Kidney (tissue), 14 donors: ENCODE results near the gene ITPR1. TPM values are rescaled to one million over a fixed set of nuclear protein-coding genes. Genes with fewer than 3 reads are reported as not detected.

ENCODE experiments used
- DNase-seq, 5 donors: peaks; one replicate each; pipeline ENCODE4 v3.0.0-alpha.2; 2013 to 2020
- FAIRE-seq: peaks from 2 replicates; lab custom pipeline; 2012; peaks lifted over from hg19 to GRCh38; lab: Jason Lieb, UNC
- H3K27ac ChIP-seq, 2 donors: one replicate each; pipeline ENCODE4 v1.7.0; 2013; ENCODE audit warnings: low read depth in 2 of 2, low read length in 2 of 2, inconsistent platforms in 1 of 2
- H3K27me3 ChIP-seq: one replicate; pipeline ENCODE4 v1.7.1; 2013; ENCODE audit warnings: low read length, inconsistent platforms; ENCODE audit not compliant: control insufficient read depth, insufficient read depth
- H3K36me3 ChIP-seq, 3 donors: one replicate each; pipeline versions ENCODE4 v1.7.0 to v1.7.1; 2013; ENCODE audit warnings: low read length in 3 of 3, control low read depth in 1 of 3, inconsistent platforms in 1 of 3; ENCODE audit not compliant: insufficient read depth in 3 of 3, control insufficient read depth in 2 of 3
- H3K4me1 ChIP-seq, 3 donors: one replicate each; pipeline versions ENCODE4 v1.7.0 to v1.7.1; 2013; ENCODE audit warnings: low read length in 3 of 3, inconsistent platforms in 1 of 3, low read depth in 1 of 3; ENCODE audit not compliant: control insufficient read depth in 2 of 3, insufficient read depth in 2 of 3
- H3K4me3 ChIP-seq, 3 donors: one replicate each; pipeline versions ENCODE4 v1.7.0 to v1.8.1; 2013; ENCODE audit warnings: low read length in 3 of 3, control low read depth in 1 of 3, inconsistent platforms in 1 of 3
- H3K9ac ChIP-seq, 3 donors: one replicate each; pipeline versions ENCODE4 v1.7.0 to v1.7.1; 2013; ENCODE audit warnings: low read length in 3 of 3, control low read depth in 1 of 3, inconsistent platforms in 1 of 3
- H3K9me3 ChIP-seq, 3 donors: one replicate each; pipeline versions ENCODE4 v1.7.0 to v1.7.1; 2013; ENCODE audit warnings: low read length in 3 of 3, control low read depth in 1 of 3, inconsistent platforms in 1 of 3; ENCODE audit not compliant: control insufficient read depth in 2 of 3, insufficient read depth in 1 of 3
- intact Hi-C: fragments of 100-400 bp; cut with DNase I; formaldehyde crosslinking; loops from one replicate; pipeline ENCODE4 v1.11.1; 2022
- polyA plus RNA-seq: library from polyadenylated mRNA; stranded (reverse); fragments of 350-450 nt; fragmentation: Illumina TruSeq; extraction: RNeasy Lipid Tissue Mini Kit (QIAGEN cat#74804); gene quantifications from one replicate; pipeline ENCODE4 v1.2.3, GENCODE V29; 2014; ENCODE audit warnings: low read depth, low replicate concordance; ENCODE audit not compliant: insufficient read depth
- total RNA-seq: library from RNA; stranded (reverse); fragmentation: NEBNext Ultra II Directional; extraction: Animal tissue kit (Norgen Biotek cat#: 25700); gene quantifications from one replicate; pipeline ENCODE4 v1.2.1, GENCODE V29; 2021
- TF ChIP-seq, protein P1 (sequence below): IDR thresholded peaks from 3 replicates; pipeline ENCODE4 v1.5.1; 2012; ENCODE audit warnings: mild to moderate bottlenecking, moderate library complexity, borderline replicate concordance; ENCODE audit not compliant: insufficient read depth; ENCODE audit errors: extremely low read depth
- donor health status: control.
- donor health status: control.
- donor health status: control.
- donor health status: control.
- donor health status: control.
- donor health status: DM: yes; HTN: yes; CAD: no.
- donor health status: Normal renal cell carcinoma (clear cell type).

ITPR1 gene
- total and polyA plus RNA-seq, 2 donors from 2014 or later, result 30.2 to 81.2 TPM

DNA sequence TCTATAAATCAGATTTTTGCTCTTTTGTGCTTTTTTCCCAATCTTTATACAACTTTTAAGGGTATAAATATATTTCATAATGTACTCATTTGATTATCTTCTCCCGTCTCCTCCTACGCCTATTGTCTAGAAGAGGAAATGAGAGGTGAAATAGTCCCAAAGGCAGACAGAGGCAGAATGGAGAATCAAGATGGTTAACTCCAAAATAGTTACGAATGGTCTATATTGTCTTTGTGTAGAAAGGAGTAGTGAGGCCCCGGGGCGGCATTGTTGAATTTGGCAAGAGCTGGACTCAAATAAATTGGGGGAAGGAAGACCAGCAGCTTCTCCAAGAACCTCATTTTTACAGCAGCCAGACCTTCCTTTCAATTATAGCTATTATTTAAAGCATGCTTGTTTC is 23.9 kb downstream of the ITPR1 start:
- Histone ChIP-seq H3K36me3 (peaks cover 0 to 4% (median 0%) of the 10 kb centered on the region in 3 donors), H3K4me3 (no peak overlapping the region), H3K9me3 (no peaks in the 10 kb centered on the region), H3K4me1 (peaks cover 15 to 21% (median 20%) of the 10 kb centered on the region in 3 donors), H3K27ac (no peak overlapping the region), H3K27me3 (no peaks in the 10 kb centered on the region), H3K9ac (peak overlapping the region in 1 of 3 donors; percentile 4)
- no peak for FAIRE-seq
- intact Hi-C loops, result no loop called here
- no peak for DNase-seq
- TF ChIP-seq, protein P1, sequence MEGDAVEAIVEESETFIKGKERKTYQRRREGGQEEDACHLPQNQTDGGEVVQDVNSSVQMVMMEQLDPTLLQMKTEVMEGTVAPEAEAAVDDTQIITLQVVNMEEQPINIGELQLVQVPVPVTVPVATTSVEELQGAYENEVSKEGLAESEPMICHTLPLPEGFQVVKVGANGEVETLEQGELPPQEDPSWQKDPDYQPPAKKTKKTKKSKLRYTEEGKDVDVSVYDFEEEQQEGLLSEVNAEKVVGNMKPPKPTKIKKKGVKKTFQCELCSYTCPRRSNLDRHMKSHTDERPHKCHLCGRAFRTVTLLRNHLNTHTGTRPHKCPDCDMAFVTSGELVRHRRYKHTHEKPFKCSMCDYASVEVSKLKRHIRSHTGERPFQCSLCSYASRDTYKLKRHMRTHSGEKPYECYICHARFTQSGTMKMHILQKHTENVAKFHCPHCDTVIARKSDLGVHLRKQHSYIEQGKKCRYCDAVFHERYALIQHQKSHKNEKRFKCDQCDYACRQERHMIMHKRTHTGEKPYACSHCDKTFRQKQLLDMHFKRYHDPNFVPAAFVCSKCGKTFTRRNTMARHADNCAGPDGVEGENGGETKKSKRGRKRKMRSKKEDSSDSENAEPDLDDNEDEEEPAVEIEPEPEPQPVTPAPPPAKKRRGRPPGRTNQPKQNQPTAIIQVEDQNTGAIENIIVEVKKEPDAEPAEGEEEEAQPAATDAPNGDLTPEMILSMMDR, result no peak

DNA sequence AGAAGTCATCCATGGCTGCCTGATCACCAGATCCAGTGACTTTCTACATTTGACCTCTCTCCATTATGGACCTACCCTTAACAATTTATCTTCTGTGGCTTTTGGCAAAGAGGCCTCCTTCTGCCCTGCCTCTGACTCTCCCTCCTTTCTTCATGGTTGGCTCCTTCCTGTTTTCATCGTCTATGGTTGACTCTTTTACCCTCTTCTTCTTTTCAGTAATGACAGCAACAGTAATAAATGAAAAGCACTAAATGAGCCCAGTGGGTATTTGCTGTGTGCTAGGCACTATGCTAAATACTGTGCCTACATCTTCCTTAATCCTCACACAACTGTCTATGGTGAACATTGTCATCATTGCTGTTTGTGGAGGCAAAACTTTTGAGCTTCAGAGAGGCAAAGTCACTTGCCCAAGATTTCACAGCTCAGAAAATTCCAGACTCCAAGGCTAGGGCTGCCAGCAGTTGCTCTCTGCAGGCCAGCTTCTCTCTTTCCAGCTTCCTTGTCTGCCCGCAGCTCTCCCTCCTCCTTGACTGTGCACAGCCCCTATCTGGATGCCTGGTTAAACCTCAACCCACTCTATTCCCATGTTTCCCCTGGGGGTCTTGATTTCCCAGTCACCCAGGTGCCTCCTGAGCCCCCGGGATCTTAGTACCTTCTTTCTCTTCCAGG is 24.6 kb downstream of the ITPR1 start:
- Histone ChIP-seq H3K27me3 (no peaks in the 10 kb centered on the region), H3K9me3 (no peaks in the 10 kb centered on the region), H3K36me3 (peaks cover 0 to 4% (median 2%) of the 10 kb centered on the region in 3 donors), H3K9ac (no peak overlapping the region), H3K4me1 (peaks cover 15 to 22% (median 20%) of the 10 kb centered on the region in 3 donors), H3K4me3 (no peak overlapping the region), H3K27ac (peak overlapping the region; percentile 2 to 23)
- intact Hi-C loops, result no loop called here
- FAIRE-seq (no peak), DNase-seq (no peak)
- TF ChIP-seq, protein P1, result no peak

DNA sequence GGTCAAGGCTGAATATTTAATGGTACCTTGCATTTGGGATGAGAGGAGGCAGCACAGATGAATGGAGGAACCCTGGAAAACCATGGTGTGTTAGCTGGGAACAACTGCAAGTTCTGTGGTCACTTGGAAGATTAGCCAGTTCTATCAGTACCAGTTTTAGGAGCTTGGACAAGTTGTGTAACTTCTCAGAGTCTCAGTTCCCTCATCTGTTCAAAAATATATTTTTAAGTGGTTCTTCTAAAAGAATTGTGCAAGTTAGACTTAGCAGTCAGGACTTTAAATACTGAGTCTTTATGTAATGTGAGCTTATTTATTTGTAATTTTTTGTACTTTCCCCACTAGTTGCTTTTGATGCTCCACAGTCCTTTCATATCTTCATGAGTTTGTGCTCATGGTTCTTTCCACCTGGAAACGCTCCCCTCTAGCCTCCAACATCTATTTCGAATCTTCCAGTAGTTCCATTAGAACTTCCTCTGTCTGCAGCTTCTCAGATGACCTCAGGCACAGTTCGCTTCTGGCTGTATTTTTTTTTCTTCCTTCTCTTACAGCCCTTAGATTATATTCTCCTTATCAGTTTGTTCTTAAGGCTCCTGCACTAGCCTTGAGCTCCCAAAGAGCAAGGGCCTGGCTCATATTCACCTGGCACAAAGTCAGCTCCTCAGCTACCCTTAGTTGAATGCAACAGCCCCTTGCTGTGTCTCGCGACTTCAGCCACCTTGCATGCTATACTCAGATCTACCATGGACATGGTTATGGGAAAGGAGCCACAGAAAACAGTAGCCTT is 27.1 kb downstream of the ITPR1 start:
- Histone ChIP-seq H3K36me3 (peaks cover 0 to 4% (median 2%) of the 10 kb centered on the region in 3 donors), H3K4me1 (peaks cover 9 to 17% (median 17%) of the 10 kb centered on the region in 3 donors), H3K27ac (no peak overlapping the region), H3K4me3 (no peak overlapping the region), H3K9me3 (no peaks in the 10 kb centered on the region), H3K27me3 (no peaks in the 10 kb centered on the region), H3K9ac (no peak overlapping the region)
- no peak for FAIRE-seq
- TF ChIP-seq, protein P1, result no peak
- DNase-seq, result no peak
- intact Hi-C loops, result no loop called here
